ENCODE results near the gene ATP8A2.

DNA sequence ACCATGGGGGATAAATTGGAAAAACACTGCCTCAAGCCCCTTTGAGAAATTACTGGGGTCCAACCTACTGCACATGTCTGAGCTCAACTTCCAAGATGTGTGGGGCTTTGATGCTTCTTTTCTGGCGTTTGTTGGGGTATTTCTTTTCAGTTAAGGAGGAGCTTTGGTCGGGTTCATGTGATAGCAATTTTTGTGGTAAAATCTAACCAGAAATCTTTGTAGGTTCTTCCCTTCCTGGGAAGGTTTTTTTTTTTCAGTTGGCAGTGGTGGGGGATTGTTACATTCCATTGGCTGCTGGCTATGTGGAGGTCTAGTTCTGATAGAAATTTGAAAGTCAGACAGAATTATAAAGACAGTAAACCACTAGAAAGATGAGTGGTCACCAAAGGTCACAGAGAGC is 327.8 kb downstream of the ATP8A2 start:
- no peak for TF ChIP-seq POLR2AphosphoS5 (IDR thresholded peaks at IDR 0.05; ENCODE audit: borderline replicate concordance, low read depth, low read length)
- TF ChIP-seq EZH2 (IDR thresholded peaks at IDR 0.05) = no peak
